ENCODE measurements around the gene NRIP2.

DNA sequence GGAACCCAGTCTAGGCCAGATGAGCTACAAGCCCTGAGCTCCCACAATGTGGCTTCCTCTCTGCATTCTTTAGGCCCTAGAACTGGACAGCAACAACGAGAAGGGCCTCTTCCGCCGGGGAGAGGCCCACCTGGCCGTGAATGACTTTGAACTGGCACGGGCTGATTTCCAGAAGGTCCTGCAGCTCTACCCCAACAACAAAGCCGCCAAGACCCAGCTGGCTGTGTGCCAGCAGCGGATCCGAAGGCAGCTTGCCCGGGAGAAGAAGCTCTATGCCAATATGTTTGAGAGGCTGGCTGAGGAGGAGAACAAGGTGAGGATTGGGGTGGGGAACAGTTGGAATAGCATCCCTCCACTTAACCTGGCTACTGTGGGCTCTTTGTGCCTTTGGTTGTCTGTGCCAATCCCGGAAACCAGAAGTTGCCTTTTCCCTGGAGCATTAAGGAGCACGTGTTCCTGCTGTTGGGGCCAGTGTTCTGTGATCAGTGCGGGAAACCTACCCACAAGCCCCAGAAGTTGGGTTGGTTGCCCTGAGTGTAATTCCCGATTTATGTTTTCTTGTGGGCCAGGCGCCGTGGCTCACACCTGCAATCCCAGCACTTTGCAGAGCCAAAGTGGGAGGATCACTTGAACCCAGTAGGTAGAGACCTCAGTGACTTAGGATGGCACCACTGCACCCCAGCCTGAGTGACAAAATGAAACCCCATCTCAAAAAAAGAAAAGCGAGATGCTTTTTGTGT, 33.6 kb downstream of the NRIP2 start:
- TF ChIP-seq CTCF (conservative IDR thresholded peaks at IDR 0.05) (no peak), EZH2 (IDR thresholded peaks at IDR 0.05; ENCODE audit: low read depth) (no peak)
